Stimulated activated memory B cell treated with anti-CD40 and anti-IgM and Interleukin-4, amounts not matched to agents 10 μg/mL and 1 μg/mL and 100 μg/mL, for 72 hours (primary cell): ENCODE results near the gene KLK8.
"Not testable (repeated sequence)": the region's sequence is repeated elsewhere in the genome, so short reads cannot be mapped to it uniquely, and the experiment has no call there.

Source experiments
- ATAC-seq: fragments of 150-1000 bp; cut with Tn5 transposase; 2 replicates; pipeline ENCODE4 v1.10.0; 2021
- H3K27ac Mint-ChIP-seq: one replicate; pipeline ENCODE4 v1.8.0; 2022; ENCODE audit warnings: mild to moderate bottlenecking, mixed read lengths
- H3K27me3 Mint-ChIP-seq: one replicate; pipeline ENCODE4 v1.8.0; 2022; ENCODE audit warnings: mixed read lengths
- H3K36me3 Mint-ChIP-seq: one replicate; pipeline ENCODE4 v1.8.0; 2022; ENCODE audit warnings: mixed read lengths
- H3K4me1 Mint-ChIP-seq: one replicate; pipeline ENCODE4 v1.8.0; 2022; ENCODE audit warnings: mixed read lengths
- H3K4me3 Mint-ChIP-seq: one replicate; pipeline ENCODE4 v1.8.0; 2022; ENCODE audit warnings: mild to moderate bottlenecking, moderate library complexity, mixed read lengths
- H3K9me3 Mint-ChIP-seq: one replicate; pipeline ENCODE4 v1.8.0; 2022; ENCODE audit warnings: mixed read lengths

KLK8 gene

DNA sequence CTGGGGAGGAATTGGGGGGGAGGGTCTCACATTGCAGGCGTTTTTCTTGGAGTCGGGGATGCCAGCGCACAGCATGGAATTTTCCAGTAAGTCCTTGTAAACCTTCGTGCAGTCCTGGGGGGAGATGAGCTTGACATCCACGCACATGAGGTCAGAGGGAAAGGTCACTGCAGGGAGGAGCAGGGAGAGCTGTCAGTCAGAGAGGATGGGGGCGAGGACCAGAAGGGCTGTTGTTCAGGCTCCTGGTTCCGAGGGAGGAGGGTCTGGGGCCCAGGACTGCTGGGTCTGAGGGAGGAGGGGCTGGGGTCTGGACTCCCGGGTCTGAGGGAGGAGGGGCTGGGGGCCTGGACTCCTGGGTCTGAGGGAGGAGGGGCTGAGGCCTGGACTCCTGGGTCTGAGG is 21.6 kb downstream of the KLK8 start:
- Mint-ChIP-seq H3K9me3 (peaks cover 6% of the 10 kb centered on the region), H3K36me3 (no peaks in the 10 kb centered on the region), H3K27me3 (peaks cover 73% of the 10 kb centered on the region), H3K4me3 (no peak overlapping the region), H3K4me1 (no peaks in the 10 kb centered on the region), H3K27ac (no peak overlapping the region)
- no peak for ATAC-seq

DNA sequence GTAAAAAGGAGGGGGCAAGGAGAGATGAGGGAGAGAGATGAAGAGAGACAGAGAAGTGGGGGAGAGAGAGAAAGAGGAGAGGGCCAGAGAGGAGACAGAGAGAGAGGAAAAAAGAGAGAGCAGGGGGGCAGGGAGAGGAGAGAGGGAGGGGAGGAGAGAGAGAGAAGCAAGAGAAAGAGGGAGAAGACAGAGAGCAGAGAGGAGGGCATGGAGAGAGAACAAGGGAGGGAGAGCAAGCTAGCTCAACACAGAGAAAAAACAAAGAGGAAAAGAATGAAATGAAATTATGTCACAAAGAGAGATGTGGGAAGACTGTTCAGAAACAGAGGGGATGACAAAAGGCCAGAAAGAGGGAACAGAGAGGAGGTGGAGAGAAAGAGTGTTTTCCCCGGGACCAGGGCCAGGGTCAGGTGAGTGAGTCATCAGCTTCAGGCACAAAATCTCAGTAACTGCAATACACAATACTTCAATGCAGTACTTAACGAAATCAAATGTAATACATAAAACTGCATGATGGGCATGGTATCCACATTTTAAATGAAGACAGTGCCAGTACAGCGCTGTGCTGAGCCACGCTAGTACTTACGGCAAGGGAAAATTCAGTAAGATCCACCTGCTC is 22.5 kb downstream of the KLK8 start:
- no peaks in the 10 kb centered on the region for H3K36me3 Mint-ChIP-seq
- peaks cover 65% of the 10 kb centered on the region for H3K27me3 Mint-ChIP-seq
- H3K4me1 Mint-ChIP-seq: no peaks in the 10 kb centered on the region
- no peak for ATAC-seq
- no peak overlapping the region for H3K4me3 Mint-ChIP-seq
- peaks cover 6% of the 10 kb centered on the region for H3K9me3 Mint-ChIP-seq
- no peak overlapping the region for H3K27ac Mint-ChIP-seq

DNA sequence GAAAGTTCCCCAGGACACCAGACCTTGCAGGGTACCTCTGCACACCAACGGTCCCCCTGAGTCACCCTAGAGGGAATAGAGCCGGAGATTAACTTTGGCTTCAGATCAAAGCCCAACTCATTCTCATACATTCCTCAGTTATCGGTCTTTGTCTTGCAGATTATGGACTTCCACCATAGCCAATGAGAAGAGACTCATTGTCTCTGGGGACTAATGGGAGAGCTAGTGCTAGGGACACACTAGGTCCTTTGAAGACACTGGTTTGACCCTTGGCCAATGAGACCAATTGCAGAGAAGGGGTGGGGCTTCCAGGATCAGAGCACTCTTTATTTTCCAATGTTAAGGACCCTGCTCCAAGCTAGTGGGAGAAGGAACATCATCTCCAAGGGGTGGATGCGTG is 23.8 kb downstream of the KLK8 start:
- no peak overlapping the region for H3K4me3 Mint-ChIP-seq
- ATAC-seq: no peak

GRCh38 chr19:50975766-50976165 is 25.6 kb downstream of the KLK8 start:
- Mint-ChIP-seq H3K4me3 (no peak overlapping the region), H3K9me3 (peaks cover 2% of the 10 kb centered on the region), H3K27ac (no peak overlapping the region), H3K36me3 (no peaks in the 10 kb centered on the region), H3K4me1 (no peaks in the 10 kb centered on the region), H3K27me3 (peaks cover 70% of the 10 kb centered on the region)
- peak; percentile 13 for ATAC-seq

More for the DNA sequence above, 23.8 kb downstream of the KLK8 start:
- Mint-ChIP-seq H3K27ac (no peak overlapping the region), H3K4me1 (no peaks in the 10 kb centered on the region), H3K27me3 (peaks cover 68% of the 10 kb centered on the region), H3K36me3 (no peaks in the 10 kb centered on the region), H3K9me3 (peaks cover 6% of the 10 kb centered on the region)

GRCh38 chr19:50974702-50975556 is 26.5 kb downstream of the KLK8 start:
- H3K27me3 Mint-ChIP-seq: peaks cover 70% of the 10 kb centered on the region
- H3K4me3 Mint-ChIP-seq: no peak overlapping the region
- no peak for ATAC-seq
- H3K9me3 Mint-ChIP-seq: no peaks in the 10 kb centered on the region
- no peaks in the 10 kb centered on the region for H3K36me3 Mint-ChIP-seq
- no peak overlapping the region for H3K27ac Mint-ChIP-seq
- H3K4me1 Mint-ChIP-seq: no peaks in the 10 kb centered on the region

DNA sequence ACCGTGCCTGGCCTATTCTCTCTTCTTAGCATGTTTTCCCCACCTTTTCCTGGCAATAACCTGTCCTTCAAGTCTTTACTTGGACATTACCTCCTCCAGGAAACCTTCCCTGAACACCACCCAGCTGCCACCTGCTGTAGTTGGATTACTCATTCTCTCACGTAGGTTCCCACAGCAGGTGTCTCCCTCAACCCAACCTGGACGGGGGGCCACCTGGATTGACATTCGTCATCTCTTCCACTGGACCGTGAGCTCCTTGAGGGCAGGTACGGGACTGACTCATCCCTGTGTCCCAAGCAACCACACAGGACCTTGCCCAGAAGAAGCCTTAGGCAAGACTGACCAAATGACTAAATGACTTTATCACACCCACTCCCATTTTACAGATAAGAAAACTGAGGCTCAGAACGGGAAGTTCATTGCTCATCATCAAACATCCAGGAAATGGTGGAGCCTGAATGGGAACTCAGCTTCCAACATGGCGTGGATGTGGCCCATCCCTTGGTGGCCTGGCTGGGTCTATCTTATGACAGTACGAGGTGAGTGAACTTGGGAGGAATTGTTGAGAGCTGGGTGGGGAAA is 28.5 kb downstream of the KLK8 start:
- H3K4me3 Mint-ChIP-seq: no peak overlapping the region
- H3K4me1 Mint-ChIP-seq: no peaks in the 10 kb centered on the region
- H3K9me3 Mint-ChIP-seq: no peaks in the 10 kb centered on the region
- ATAC-seq: no peak
- peaks cover 63% of the 10 kb centered on the region for H3K27me3 Mint-ChIP-seq
- no peak overlapping the region for H3K27ac Mint-ChIP-seq
- H3K36me3 Mint-ChIP-seq: no peaks in the 10 kb centered on the region

DNA sequence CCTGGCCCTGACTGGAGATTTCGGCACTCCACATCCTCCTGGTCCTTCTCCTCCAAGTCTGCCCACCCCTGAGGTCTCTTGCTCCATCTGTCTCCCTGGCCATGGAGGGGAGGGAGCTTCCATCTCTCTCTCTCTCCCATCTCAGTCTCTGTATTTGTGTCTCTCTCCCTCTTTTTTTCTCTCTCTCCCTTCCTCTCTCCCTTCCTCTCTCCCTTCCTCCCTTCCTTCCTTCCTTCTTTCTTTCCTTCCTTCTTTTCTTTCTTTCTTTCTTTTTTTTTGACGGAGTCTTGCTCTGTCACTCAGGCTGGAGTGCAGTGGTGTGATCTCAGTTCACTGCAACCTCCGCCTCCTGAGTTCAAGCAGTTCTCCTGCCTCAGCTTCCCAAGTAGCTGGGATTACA is 31.6 kb downstream of the KLK8 start:
- not testable (repeated sequence) for H3K27ac Mint-ChIP-seq, H3K4me3 Mint-ChIP-seq, H3K4me1 Mint-ChIP-seq, H3K36me3 Mint-ChIP-seq, H3K9me3 Mint-ChIP-seq, ATAC-seq
- H3K27me3 Mint-ChIP-seq: peaks cover 67% of the 10 kb centered on the region

GRCh38 chr19:50969413-50969760 is 32.0 kb downstream of the KLK8 start, which contains the start of gene KLK6:
Gene KLK6 (minus strand): TSS chr19:50969591. CDS start chr19:50968104, 1,487 bp downstream.
- no peak within 1 kb of the TSS for H3K4me3 Mint-ChIP-seq
- no peaks in the 10 kb centered on the region for H3K9me3 Mint-ChIP-seq
- ATAC-seq: no peak
- H3K4me1 Mint-ChIP-seq: no peaks in the 10 kb centered on the region
- no peak within 1 kb of the TSS for H3K27ac Mint-ChIP-seq
- peaks cover 68% of the 10 kb centered on the region for H3K27me3 Mint-ChIP-seq
- no peaks in the 10 kb centered on the region for H3K36me3 Mint-ChIP-seq

- peaks cover 74% of the 10 kb centered on the region for H3K27me3 Mint-ChIP-seq
- H3K4me3 Mint-ChIP-seq: no peak overlapping the region
- no peaks in the 10 kb centered on the region for H3K4me1 Mint-ChIP-seq
- peaks cover 2% of the 10 kb centered on the region for H3K9me3 Mint-ChIP-seq
- H3K36me3 Mint-ChIP-seq: no peaks in the 10 kb centered on the region
- H3K27ac Mint-ChIP-seq: no peak overlapping the region
- no peak for ATAC-seq
Measured at GRCh38 chr19:50968716-50969412, 32.5 kb downstream of the KLK8 start.

DNA sequence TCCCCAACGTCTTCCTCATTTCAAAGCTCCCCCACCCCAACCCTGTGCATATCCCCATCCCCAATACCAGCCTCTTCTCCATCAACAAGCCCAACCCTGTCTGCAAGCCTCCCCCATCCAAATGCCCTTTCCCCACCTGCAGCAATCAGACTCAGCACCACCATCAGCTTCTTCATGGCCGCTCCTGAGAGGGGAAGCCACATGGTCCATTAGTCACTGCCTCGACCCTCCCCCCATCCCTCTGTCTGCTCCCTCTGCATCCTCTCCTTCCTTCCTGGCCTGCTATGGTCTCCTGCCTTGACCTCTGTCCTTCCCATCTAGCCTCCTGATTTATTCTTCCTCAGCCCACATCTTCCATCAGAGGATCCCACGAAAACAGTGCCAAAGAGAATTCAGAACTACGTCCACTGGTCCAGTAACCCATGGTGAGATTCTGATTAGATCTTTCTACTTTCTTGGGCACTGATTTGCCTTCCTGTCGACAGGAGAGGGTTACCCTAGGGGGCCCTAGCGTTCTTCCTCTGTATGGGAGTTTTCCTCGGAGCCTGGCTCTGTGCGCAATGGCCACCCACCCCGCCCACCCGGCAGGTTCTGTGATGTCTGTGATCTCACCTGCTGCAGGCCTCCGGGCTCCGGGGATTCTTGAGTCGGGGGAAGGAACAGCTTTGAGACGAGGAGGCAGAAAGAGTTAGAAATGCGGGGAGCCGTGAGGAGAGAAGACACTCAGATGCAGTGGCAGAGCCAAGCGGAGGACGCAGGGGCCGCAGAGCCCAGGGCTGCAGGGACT is 33.3 kb downstream of the KLK8 start:
- Mint-ChIP-seq H3K36me3 (no peaks in the 10 kb centered on the region), H3K9me3 (peaks cover 6% of the 10 kb centered on the region), H3K4me1 (no peaks in the 10 kb centered on the region), H3K4me3 (no peak overlapping the region), H3K27ac (no peak overlapping the region), H3K27me3 (peaks cover 76% of the 10 kb centered on the region)
- ATAC-seq: no peak

GRCh38 chr19:50964266-50964665 is 37.1 kb downstream of the KLK8 start:
- Mint-ChIP-seq H3K4me1 (no peaks in the 10 kb centered on the region), H3K4me3 (no peak overlapping the region), H3K9me3 (peaks cover 31% of the 10 kb centered on the region), H3K27ac (no peak overlapping the region), H3K27me3 (peaks cover 62% of the 10 kb centered on the region), H3K36me3 (peaks cover 8% of the 10 kb centered on the region)
- ATAC-seq: no peak

- H3K27me3 Mint-ChIP-seq: peaks cover 69% of the 10 kb centered on the region
Measured at GRCh38 chr19:50963381-50963780, 38.0 kb downstream of the KLK8 start.

DNA sequence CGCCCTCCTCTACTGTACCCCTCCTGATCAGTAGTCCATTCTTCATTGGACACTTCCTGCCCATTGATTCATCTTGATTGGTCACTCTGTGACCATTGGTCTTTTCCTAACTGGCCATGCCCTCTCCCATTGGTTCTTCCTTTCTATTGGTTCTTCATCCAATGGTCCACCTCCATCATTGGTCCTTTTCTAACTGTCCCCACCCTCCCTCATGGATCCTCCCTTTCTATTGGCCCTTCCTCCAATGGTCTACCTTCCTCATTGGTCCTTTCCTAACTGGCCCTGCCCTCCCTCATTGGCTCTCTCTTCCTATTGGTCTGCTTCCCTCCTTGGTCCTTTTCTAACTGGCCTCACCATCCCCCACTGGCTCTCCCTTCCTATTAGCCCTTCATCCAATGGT is 39.2 kb downstream of the KLK8 start:
- Mint-ChIP-seq H3K27me3 (peaks cover 69% of the 10 kb centered on the region), H3K27ac (no peak overlapping the region), H3K9me3 (peaks cover 33% of the 10 kb centered on the region), H3K4me1 (no peaks in the 10 kb centered on the region), H3K36me3 (peaks cover 10% of the 10 kb centered on the region), H3K4me3 (no peak overlapping the region)
- no peak for ATAC-seq

More at GRCh38 chr19:50963381-50963780, 38.0 kb downstream of the KLK8 start:
- no peak overlapping the region for H3K4me3 Mint-ChIP-seq
- H3K4me1 Mint-ChIP-seq: no peaks in the 10 kb centered on the region
- peaks cover 33% of the 10 kb centered on the region for H3K9me3 Mint-ChIP-seq
- H3K36me3 Mint-ChIP-seq: peaks cover 10% of the 10 kb centered on the region
- no peak overlapping the region for H3K27ac Mint-ChIP-seq
- no peak for ATAC-seq

DNA sequence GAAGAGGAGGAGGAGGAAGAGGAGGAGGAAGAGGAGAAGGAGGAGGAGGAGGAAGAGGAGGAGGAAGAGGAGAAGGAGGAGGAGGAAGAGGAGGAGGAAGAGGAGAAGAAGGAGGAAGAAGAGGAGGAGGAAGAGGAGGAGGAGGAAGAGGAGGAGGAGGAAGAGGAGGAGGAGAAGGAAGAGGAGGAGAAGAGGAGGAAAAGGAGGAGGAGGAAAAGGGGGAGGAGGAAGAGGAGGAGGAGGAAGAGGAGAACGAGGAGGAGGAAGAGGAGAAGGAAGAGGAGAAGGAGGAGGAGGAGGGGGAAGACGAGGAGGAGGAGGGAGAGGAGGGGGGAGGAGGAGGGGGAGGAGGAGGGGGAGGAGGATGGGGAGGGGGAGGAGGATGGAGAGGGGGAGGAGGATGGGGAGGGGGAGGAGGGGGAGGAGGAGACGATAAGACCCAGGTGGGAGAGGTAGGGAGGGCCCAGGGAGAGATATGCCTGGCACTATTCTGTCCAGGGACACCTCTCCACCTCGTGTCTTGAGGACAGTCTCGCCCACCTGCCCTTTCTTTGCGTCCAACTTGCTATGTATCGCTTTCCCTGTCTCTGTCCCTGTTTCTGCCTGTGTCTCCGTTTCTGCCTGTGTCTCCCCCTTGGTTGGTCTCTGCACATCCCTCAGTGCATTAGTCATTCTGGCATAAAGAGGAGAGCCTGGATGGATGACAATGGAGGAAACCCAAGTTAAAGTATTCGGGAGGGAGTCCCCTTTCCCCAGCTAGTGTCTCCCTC is 41.5 kb downstream of the KLK8 start:
- H3K27ac Mint-ChIP-seq: no peak overlapping the region
- H3K36me3 Mint-ChIP-seq: peaks cover 10% of the 10 kb centered on the region
- H3K9me3 Mint-ChIP-seq: peaks cover 33% of the 10 kb centered on the region
- H3K4me1 Mint-ChIP-seq: no peaks in the 10 kb centered on the region
- no peak overlapping the region for H3K4me3 Mint-ChIP-seq
- peaks cover 58% of the 10 kb centered on the region for H3K27me3 Mint-ChIP-seq
- ATAC-seq: no peak
